Endothelial cell of hepatic sinusoid (primary cell): ENCODE measurements around the gene EXOC7.
"Not testable (repeated sequence)": the region's sequence is repeated elsewhere in the genome, so short reads cannot be mapped to it uniquely, and the experiment has no call there.

Experiments
- in situ Hi-C: cut with HindIII; loops from 2 replicates; pipeline ENCODE4 v1.10.0; 2017; ENCODE audit warnings: low sequenced_read_pairs

EXOC7 gene

GRCh38 chr17:76076765-76077583 is 26.6 kb downstream of the EXOC7 start:
- in situ Hi-C loops = no loop called here

GRCh38 chr17:76076146-76076764 is 27.3 kb downstream of the EXOC7 start:
- in situ Hi-C loops = no loop called here

- in situ Hi-C loops = no loop called here
Observed at GRCh38 chr17:76075364-76076145, 28.0 kb downstream of the EXOC7 start.

- in situ Hi-C loops = no loop called here
Observed at GRCh38 chr17:76074390-76075363, 28.9 kb downstream of the EXOC7 start, which contains the start of gene GALR2. Gene GALR2, plus strand, starts transcription at chr17:76074781. Its CDS starts 103 bp downstream, at chr17:76074884.

- in situ Hi-C loops = no loop called here
Observed at GRCh38 chr17:76072148-76072858, 31.3 kb downstream of the EXOC7 start, which contains the start of gene SRP68. Gene SRP68, minus strand, starts transcription at chr17:76072517. Its CDS starts 26 bp downstream, at chr17:76072491.

- in situ Hi-C loops = no loop called here
Observed at GRCh38 chr17:76071531-76072147, 31.9 kb downstream of the EXOC7 start.

GRCh38 chr17:76065775-76066174 is 37.8 kb downstream of the EXOC7 start:
- in situ Hi-C loops = no loop called here

- in situ Hi-C loops = no loop called here
Observed at GRCh38 chr17:76063875-76064546, 39.6 kb downstream of the EXOC7 start.

GRCh38 chr17:76058264-76058663 is 45.3 kb downstream of the EXOC7 start:
- in situ Hi-C loops = not testable (repeated sequence)

GRCh38 chr17:76056882-76057281 is 46.7 kb downstream of the EXOC7 start:
- in situ Hi-C loops = no loop called here

- in situ Hi-C loops = no loop called here
Observed at GRCh38 chr17:76054112-76054476, 49.5 kb downstream of the EXOC7 start.

- in situ Hi-C loops = no loop called here
Observed at GRCh38 chr17:76053246-76054111, 50.1 kb downstream of the EXOC7 start.

- in situ Hi-C loops = no loop called here
Observed at GRCh38 chr17:76051561-76051960, 52.0 kb downstream of the EXOC7 start.

- in situ Hi-C loops = no loop called here
Observed at GRCh38 chr17:76050538-76051467, 52.8 kb downstream of the EXOC7 start.

GRCh38 chr17:76049836-76050537 is 53.6 kb downstream of the EXOC7 start:
- in situ Hi-C loops = loop anchor here (25.0 kb wide), 1 partner anchor 387 kb away; no protein-coding TSS in a partner anchor

GRCh38 chr17:76049239-76049638 is 54.3 kb downstream of the EXOC7 start:
- in situ Hi-C loops = loop anchor here (25.0 kb wide), 1 partner anchor 388 kb away; no protein-coding TSS in a partner anchor
